Gastroesophageal sphincter (tissue), 4 donors: ENCODE results near the gene CSH2. TPM values are rescaled to one million over a fixed set of nuclear protein-coding genes. Genes with fewer than 3 reads are reported as not detected.

Experiments used
- ATAC-seq: fragments of 150-250 bp; one replicate; pipeline ENCODE4 v1.9.1; 2016; ENCODE audit warnings: mild to moderate bottlenecking, moderate library complexity
- H3K27ac ChIP-seq, 4 donors: fragments of 200-600 bp; sonication (generic) in 3 of 4; 1 replicate in 3 of 4; 2 replicates in 1 of 4; pipeline ENCODE4 v1.5.1; 2016 to 2019
- H3K27me3 ChIP-seq: fragments of 200-600 bp; sonication (generic); one replicate; pipeline ENCODE4 v1.5.1; 2019
- H3K36me3 ChIP-seq, 2 donors: fragments of 200-600 bp; sonication (generic); one replicate each; pipeline ENCODE4 v1.5.1; 2019; ENCODE audit warnings: control low read depth in 1 of 2
- H3K4me1 ChIP-seq, 3 donors: fragments of 200-600 bp; sonication (generic); 1 replicate in 2 of 3; 2 replicates in 1 of 3; pipeline ENCODE4 v1.5.1; 2016 to 2019; ENCODE audit warnings: control low read depth in 2 of 3
- H3K4me3 ChIP-seq, 2 donors: fragments of 200-600 bp; sonication (generic); one replicate each; pipeline ENCODE4 v1.5.1; 2019; ENCODE audit warnings: mild to moderate bottlenecking in 1 of 2, moderate library complexity in 1 of 2
- H3K9me3 ChIP-seq, 3 donors: fragments of 200-600 bp; sonication (generic); one replicate each; pipeline ENCODE4 v1.5.1; 2017 to 2019; ENCODE audit warnings: control low read depth in 2 of 3
- CTCF ChIP-seq, 4 experiments: fragments of 200-600 bp in 2 of 4; fragments of 450-650 bp in 2 of 4; sonication (generic) in 1 of 4; IDR thresholded peaks; one replicate each; pipeline ENCODE4 v1.5.1; 2017 to 2019; ENCODE audit warnings: antibody characterized with exemption in 4 of 4, mild to moderate bottlenecking in 2 of 4, moderate library complexity in 2 of 4
- EP300 ChIP-seq: sonication (generic); formaldehyde crosslinking; IDR thresholded peaks from one replicate; pipeline ENCODE4 v1.6.1; 2017; ENCODE audit warnings: antibody characterized with exemption, mild to moderate bottlenecking
- POLR2A ChIP-seq, 2 donors: fragments of 450-650 bp; IDR thresholded peaks; one replicate each; pipeline ENCODE4 v1.6.1; 2017; ENCODE audit warnings: antibody characterized with exemption in 2 of 2, mild to moderate bottlenecking in 2 of 2, moderate library complexity in 1 of 2
- POLR2AphosphoS5 ChIP-seq: sonication (generic); formaldehyde crosslinking; IDR thresholded peaks from one replicate; pipeline ENCODE4 v1.6.1; 2017; ENCODE audit warnings: antibody characterized with exemption
- WGBS, 2 donors: methylation state at CpG; one replicate each; pipeline ENCODE4 v1.1.5; 2018; ENCODE audit warnings: low coverage in 1 of 2; 5-methylcytosine and 5-hydroxymethylcytosine counted together
- total RNA-seq, 4 donors: library from RNA; depleted of rRNA; stranded (reverse); fragments of >200 nt; gene quantifications; one replicate each; pipeline ENCODE4 v1.1.0, GENCODE V29; 2016

CSH2 gene
- total RNA-seq, 4 donors from 2014 or later, result 0.23 TPM; not detected in 3

- peaks cover 2 to 72% (median 38%) of the 10 kb centered on the region in 3 donors for H3K4me1 ChIP-seq
- peak overlapping the region; percentile 91 to 98 (median 97) for H3K27ac ChIP-seq
These were observed 32.7 kb downstream of the CSH2 start for GRCh38 chr17:63840591-63841349.

GRCh38 chr17:63838631-63839171, 34.8 kb downstream of the CSH2 start:
- H3K4me3 ChIP-seq, result peak overlapping the region; percentile 11 to 98
- peak in 1 of 2 donors; percentile 37 for TF ChIP-seq POLR2A (IDR thresholded peaks at IDR 0.05)
- TF ChIP-seq CTCF (IDR thresholded peaks at IDR 0.05), result peak in 1 of 4 experiments; percentile 29
- peak; percentile 6 for TF ChIP-seq EP300
- peak; percentile 95 for TF ChIP-seq POLR2AphosphoS5

More at GRCh38 chr17:63840591-63841349, 32.7 kb downstream of the CSH2 start:
- Histone ChIP-seq H3K9me3 (no peaks in the 10 kb centered on the region), H3K4me3 (peak overlapping the region; percentile 89 to 98), H3K36me3 (peaks cover 0 to 21% of the 10 kb centered on the region in 2 donors), H3K27me3 (no peaks in the 10 kb centered on the region)
- no peak for ATAC-seq
- WGBS, 2 donors, result 40 to 42% methylated on average over 1 to 2 of the region's 4 CpGs
- TF ChIP-seq POLR2AphosphoS5 (no peak), CTCF (IDR thresholded peaks at IDR 0.05) (no peak), POLR2A (IDR thresholded peaks at IDR 0.05) (no peak), EP300 (no peak)

GRCh38 chr17:63837962-63838600, 35.4 kb downstream of the CSH2 start:
- Histone ChIP-seq H3K36me3 (peaks cover 0 to 48% of the 10 kb centered on the region in 2 donors), H3K9me3 (no peaks in the 10 kb centered on the region), H3K4me1 (peaks cover 2 to 80% (median 35%) of the 10 kb centered on the region in 3 donors), H3K27me3 (no peaks in the 10 kb centered on the region), H3K4me3 (peak overlapping the region in 1 of 2 donors; percentile 98), H3K27ac (peak overlapping the region; percentile 62 to 98 (median 96))
- ATAC-seq, result no peak
- WGBS, 2 donors, result 14 to 67% methylated on average over 1 to 3 of the region's 5 CpGs
- no peak for TF ChIP-seq EP300

More at GRCh38 chr17:63838631-63839171, 34.8 kb downstream of the CSH2 start:
- ATAC-seq, result peak; percentile 80
- WGBS, 2 donors, result 20% methylated on average over 3 of the region's 7 CpGs; no CpG with 5 or more reads in 1 of the 2 donors
- Histone ChIP-seq H3K27me3 (no peaks in the 10 kb centered on the region), H3K4me1 (peaks cover 2 to 84% (median 36%) of the 10 kb centered on the region in 3 donors), H3K9me3 (no peaks in the 10 kb centered on the region), H3K36me3 (peaks cover 0 to 42% of the 10 kb centered on the region in 2 donors), H3K27ac (peak overlapping the region; percentile 91 to 98 (median 96))

GRCh38 chr17:63837480-63837879, 36.0 kb downstream of the CSH2 start:
- Histone ChIP-seq H3K27ac (peak overlapping the region; percentile 62 to 98 (median 96)), H3K4me3 (peak overlapping the region in 1 of 2 donors; percentile 98), H3K9me3 (no peaks in the 10 kb centered on the region), H3K27me3 (no peaks in the 10 kb centered on the region), H3K4me1 (peaks cover 2 to 80% (median 35%) of the 10 kb centered on the region in 3 donors), H3K36me3 (peaks cover 0 to 54% of the 10 kb centered on the region in 2 donors)
- no peak for ATAC-seq
- WGBS, 2 donors, result 100% methylated on average over 1 of the region's 12 CpGs; no CpG with 5 or more reads in 1 of the 2 donors
- TF ChIP-seq CTCF (IDR thresholded peaks at IDR 0.05), result no peak

GRCh38 chr17:63836811-63837210, 36.7 kb downstream of the CSH2 start:
- WGBS, 2 donors, result 90 to 92% methylated on average over 3 to 6 of the region's 7 CpGs
- TF ChIP-seq POLR2A (IDR thresholded peaks at IDR 0.05) (no peak), EP300 (no peak), CTCF (IDR thresholded peaks at IDR 0.05) (no peak), POLR2AphosphoS5 (no peak)
- no peak for ATAC-seq
- H3K4me3 ChIP-seq, result no peak overlapping the region
- no peaks in the 10 kb centered on the region for H3K9me3 ChIP-seq
- H3K4me1 ChIP-seq, result peaks cover 2 to 80% (median 35%) of the 10 kb centered on the region in 3 donors
- peak overlapping the region in 3 of 4 donors; percentile 93 to 98 (median 98) for H3K27ac ChIP-seq
- no peaks in the 10 kb centered on the region for H3K27me3 ChIP-seq
- peaks cover 0 to 61% of the 10 kb centered on the region in 2 donors for H3K36me3 ChIP-seq
